ENCODE measurements around the gene SRRM4.

GRCh38 chr12:119201789-119202543 lies 220.6 kb downstream of the SRRM4 start:
- TF ChIP-seq CTCF (IDR thresholded peaks at IDR 0.05 in 8 of 11, conservative IDR thresholded peaks at IDR 0.05 in 3 of 11), result no peak
- TF ChIP-seq POLR2A (IDR thresholded peaks at IDR 0.05), result no peak
- TF ChIP-seq POLR2AphosphoS5 (IDR thresholded peaks at IDR 0.05), result no peak
